ENCODE data around the gene HCAR2.
"Not testable (repeated sequence)": the region's sequence is repeated elsewhere in the genome, so short reads cannot be mapped to it uniquely, and the experiment has no call there.

DNA sequence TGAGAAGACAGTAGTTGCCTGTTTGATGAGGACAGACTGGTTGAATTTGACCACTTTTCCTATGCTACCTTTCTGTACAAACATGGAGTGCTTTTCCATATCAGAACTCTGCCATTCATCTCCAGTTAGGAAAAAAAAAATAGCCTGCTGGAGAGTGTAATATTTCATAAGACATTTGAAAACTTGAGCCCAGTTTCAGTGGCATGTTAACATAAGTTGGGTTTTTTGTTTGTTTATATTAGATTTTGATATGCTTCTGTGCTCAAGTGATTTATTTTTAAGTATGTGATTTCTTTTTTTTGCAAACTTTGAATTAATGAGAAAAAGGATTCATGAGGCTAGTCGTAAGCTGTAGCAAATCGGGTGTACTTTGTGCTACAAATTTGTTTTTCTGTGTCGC is 684 bp upstream of the HCAR2 start:
- TF ChIP-seq ELF4, ARNT, SP1 (IDR thresholded peaks at IDR 0.05): not testable (repeated sequence)

Data from HEK293T (cell line).